A673 (cell line): ENCODE data around the gene ZSCAN21.

Experiments used
- EZH2 ChIP-seq: fragments of 200-600 bp; sonication (generic); IDR thresholded peaks from 2 replicates; pipeline ENCODE4 v1.6.1; 2017; ENCODE audit warnings: borderline replicate concordance, low read depth, mild to moderate bottlenecking, mixed read lengths, antibody characterized with exemption, low read length; ENCODE audit not compliant: poor library complexity, severe bottlenecking
- TF ChIP-seq, protein P1 (sequence below): fragments of 300-800, 200-600 bp; sonication (generic); conservative IDR thresholded peaks from 2 replicates; pipeline ENCODE4 v1.5.1; 2017; ENCODE audit warnings: low read depth, mild to moderate bottlenecking, antibody characterized with exemption, low read length, moderate library complexity, mixed read lengths

DNA sequence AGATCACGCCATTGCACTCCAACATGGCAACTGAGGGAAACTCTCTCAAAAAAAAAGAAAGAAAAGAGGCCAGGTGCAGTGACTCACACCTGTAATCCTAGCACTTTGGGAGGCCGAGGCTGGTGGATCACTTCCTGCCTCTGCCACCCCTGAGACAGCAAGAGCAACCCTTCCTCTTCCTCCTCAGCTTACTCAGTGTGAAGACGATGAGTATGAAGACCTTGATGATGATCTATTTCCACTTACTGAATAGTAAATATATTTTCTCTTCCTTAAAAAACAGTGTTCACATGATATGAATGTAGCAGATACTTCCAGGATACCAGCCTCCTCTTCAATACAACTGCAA lies 36.3 kb upstream of the ZSCAN21 start:
- TF ChIP-seq EZH2: no peak
- TF ChIP-seq, protein P1, sequence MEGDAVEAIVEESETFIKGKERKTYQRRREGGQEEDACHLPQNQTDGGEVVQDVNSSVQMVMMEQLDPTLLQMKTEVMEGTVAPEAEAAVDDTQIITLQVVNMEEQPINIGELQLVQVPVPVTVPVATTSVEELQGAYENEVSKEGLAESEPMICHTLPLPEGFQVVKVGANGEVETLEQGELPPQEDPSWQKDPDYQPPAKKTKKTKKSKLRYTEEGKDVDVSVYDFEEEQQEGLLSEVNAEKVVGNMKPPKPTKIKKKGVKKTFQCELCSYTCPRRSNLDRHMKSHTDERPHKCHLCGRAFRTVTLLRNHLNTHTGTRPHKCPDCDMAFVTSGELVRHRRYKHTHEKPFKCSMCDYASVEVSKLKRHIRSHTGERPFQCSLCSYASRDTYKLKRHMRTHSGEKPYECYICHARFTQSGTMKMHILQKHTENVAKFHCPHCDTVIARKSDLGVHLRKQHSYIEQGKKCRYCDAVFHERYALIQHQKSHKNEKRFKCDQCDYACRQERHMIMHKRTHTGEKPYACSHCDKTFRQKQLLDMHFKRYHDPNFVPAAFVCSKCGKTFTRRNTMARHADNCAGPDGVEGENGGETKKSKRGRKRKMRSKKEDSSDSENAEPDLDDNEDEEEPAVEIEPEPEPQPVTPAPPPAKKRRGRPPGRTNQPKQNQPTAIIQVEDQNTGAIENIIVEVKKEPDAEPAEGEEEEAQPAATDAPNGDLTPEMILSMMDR: no peak
